GM18507 (cell line): ENCODE results near the gene HSPA1A.

Experiments
- DNase-seq: peaks from one replicate; pipeline ENCODE4 v3.0.0; 2011; ENCODE audit warnings: low read depth; ENCODE audit not compliant: insufficient read length; ENCODE audit errors: extremely low spot score
- FAIRE-seq: peaks from 2 replicates; lab custom pipeline; 2011; peaks lifted over from hg19 to GRCh38; lab: Jason Lieb, UNC

The HSPA1A gene

DNA sequence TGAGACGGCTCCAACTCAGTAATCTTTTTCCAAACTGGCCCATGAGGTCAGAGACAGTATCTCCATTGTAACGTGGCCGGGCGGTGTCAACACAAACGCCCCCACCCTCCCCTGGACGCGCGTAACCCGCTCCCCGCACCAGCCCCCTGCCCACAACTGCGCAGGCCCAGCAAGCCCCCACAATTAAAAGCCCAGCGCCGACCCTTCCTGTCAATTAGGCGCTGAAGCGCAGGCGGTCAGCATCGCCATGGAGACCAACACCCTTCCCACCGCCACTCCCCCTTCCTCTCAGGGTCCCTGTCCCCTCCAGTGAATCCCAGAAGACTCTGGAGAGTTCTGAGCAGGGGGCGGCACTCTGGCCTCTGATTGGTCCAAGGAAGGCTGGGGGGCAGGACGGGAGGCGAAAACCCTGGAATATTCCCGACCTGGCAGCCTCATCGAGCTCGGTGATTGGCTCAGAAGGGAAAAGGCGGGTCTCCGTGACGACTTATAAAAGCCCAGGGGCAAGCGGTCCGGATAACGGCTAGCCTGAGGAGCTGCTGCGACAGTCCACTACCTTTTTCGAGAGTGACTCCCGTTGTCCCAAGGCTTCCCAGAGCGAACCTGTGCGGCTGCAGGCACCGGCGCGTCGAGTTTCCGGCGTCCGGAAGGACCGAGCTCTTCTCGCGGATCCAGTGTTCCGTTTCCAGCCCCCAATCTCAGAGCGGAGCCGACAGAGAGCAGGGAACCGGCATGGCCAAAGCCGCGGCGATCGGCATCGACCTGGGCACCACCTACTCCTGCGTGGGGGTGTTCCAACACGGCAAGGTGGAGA, at the start of gene HSPA1A, which contains the start of gene HSPA1L:
Gene HSPA1A (plus strand): TSS at position 519 of the 814 bp plus-strand sequence. CDS start 214 bp downstream, at position 733.
Gene HSPA1L (minus strand): TSS at position 259 of the 814 bp plus-strand sequence. CDS start 3,311 bp downstream, outside the sequence.
- DNase-seq = no peak
- FAIRE-seq = peak; percentile 60

DNA sequence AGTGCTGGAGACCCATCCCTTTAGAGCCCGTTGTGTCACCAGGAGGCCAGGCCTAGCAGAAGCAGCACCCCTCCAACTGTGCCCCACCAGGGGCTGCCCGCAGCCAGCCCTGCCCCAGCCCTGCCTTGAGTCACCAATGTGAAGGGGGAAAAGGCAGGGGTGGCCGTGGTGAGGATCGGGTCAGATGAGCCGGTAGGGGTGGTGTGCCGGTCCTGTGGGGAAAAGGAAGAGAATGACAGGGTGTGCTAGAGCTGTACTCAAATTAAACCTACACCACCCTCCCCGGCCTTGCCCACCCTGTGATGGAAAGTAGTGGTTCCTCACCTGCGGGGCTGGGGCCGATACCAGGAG, 49.8 kb upstream of the HSPA1A start:
- FAIRE-seq = no peak
- no peak for DNase-seq

DNA sequence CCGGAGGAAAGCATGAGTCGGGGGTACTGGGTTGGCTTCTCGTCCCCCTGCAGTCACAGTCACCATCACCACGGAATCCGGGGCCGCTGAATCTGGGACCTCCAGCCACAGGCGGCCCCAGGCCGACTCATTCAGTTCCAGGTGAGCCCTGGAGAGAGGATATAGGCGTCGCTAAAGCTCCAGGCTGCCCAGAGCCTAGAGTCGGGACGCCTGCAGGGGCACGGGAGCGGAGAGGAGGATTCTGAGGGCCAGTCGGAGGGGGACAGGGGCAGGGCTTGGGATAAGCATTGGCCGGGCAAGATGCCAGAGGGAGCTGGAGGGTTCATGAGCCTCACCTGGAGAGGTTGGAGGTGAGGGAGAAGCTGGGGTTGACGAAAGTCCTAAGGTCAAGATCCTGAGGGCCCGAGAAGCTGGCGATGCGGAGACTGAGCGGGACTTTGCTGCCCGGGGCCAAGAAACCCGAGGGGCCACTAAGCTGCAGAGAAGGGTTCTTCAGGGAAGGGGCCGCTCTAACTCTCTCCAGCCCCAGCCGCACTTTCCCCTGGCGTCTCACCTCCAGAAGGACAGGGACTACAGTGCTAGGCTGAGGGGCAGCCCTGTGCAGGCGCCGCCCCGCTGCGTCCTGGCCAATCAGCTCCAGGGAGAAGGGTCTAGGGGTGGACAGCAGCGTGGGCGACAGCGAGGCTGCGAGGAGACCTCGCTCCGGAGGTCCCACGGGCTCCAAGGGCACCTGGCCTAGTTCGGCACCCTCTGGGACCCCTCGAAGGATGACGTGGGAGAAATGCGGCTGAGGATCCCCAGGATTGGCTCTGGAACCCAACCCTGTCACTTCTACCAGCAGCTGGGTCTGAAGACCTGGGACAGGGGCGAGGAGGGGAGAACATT, 49.2 kb upstream of the HSPA1A start:
- DNase-seq (no peak), FAIRE-seq (no peak)

DNA sequence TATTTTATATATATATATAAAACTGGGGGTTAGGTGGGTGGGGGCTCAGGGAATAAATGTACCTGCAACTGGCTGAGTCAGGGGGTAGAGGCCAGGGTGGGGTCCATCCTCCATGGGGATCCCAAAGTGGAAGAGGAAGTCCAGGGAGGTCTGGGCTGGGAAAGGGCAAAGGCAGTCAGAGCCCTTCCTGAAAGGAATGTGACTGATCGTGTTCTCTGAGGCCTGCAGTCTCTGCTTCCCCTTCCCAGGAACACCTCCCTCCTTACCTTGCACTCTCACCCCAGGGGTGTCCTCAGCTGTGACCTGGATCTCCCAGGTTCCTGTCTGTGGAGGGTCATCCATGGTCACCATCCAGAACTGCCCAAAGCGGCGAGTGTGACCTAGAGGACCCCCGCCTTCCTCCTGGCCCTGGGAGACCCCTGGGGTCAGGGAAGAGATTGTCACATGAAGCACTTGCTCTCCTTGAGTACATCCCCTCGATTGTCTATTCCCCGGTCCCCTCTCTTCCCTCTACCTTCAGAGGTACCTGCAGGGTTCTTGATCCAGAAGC, 48.2 kb upstream of the HSPA1A start:
- no peak for FAIRE-seq
- DNase-seq = no peak

- FAIRE-seq = no peak
- no peak for DNase-seq
Measured at GRCh38 chr6:31768363-31769257, 46.7 kb upstream of the HSPA1A start.

DNA sequence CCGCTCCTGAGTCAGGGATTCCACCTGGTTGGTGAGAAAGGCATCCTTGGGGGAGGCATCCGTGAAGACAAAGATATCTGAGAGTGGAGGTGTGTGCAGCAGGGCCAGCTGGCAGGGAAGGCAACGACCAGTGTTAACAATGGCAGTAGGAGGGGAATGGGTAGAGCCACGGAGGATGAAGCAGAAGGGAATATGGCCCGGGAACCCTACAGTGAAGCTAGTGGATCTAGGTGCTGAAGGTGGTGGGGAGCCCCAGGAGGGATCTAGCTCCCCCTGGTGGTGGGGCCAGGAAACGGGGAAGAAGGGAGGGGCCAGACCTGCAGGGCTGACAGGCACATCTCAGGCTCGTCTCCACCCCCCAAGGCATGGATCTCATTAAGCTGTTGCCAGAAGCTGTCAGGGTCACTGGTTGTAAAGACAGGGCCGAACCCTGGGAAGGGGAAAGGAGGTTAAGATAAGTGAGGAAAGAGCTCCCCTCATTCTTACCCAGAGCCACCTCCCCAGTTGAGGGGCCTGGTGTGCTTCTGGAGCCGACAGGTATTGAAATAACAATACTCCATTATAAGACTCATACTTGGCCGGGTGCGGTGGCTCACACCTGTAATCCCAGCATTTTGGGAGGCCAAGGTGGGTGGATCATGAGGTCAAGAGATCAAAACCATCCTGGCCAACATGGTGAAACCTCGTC, 45.5 kb upstream of the HSPA1A start:
- DNase-seq = peak; percentile 80
- FAIRE-seq = peak; percentile 74

- FAIRE-seq (no peak), DNase-seq (no peak)
Measured at GRCh38 chr6:31770860-31771259, 44.5 kb upstream of the HSPA1A start.

DNA sequence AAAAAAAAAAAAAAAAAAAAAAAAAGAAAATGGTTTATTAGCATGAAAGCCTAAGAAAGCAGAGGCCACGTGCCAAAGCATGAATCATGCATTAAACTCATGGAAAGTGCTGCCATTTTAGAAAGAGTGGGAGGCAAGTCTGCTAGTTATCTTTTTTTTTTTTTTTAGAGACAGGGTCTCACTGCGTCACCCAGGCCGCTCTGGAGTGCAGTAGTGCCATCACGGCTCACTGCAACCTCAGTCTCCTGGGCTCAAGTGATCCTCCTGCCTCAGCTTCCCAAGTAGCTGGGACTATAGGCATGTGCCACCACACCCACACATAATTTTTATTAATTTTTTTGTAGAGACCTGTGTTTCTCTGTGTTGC, 43.4 kb upstream of the HSPA1A start:
- DNase-seq (no peak), FAIRE-seq (no peak)

DNA sequence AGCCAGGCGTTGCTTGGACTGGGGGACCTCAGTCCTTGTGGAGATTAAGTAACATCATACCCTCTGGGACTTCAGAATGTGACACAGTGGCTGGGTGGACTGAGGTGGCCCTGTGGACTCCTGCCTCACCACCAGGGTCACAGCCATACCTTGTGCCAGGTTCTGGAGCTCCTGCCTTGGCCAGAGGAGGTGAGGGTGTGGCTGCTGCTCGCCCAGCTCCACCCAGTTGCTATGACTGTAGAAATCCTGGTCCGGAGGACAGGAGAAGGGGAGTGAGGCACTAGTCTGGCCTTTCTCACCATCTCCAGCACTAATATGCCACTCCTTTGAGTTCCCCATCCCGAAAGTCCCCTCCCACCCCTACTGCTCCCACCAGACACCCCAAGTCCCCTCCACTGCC, 40.2 kb upstream of the HSPA1A start:
- no peak for FAIRE-seq
- DNase-seq = no peak

GRCh38 chr6:31775633-31776484, 39.5 kb upstream of the HSPA1A start:
- FAIRE-seq (no peak), DNase-seq (no peak)

GRCh38 chr6:31776485-31776988, 38.8 kb upstream of the HSPA1A start:
- no peak for DNase-seq
- no peak for FAIRE-seq

DNA sequence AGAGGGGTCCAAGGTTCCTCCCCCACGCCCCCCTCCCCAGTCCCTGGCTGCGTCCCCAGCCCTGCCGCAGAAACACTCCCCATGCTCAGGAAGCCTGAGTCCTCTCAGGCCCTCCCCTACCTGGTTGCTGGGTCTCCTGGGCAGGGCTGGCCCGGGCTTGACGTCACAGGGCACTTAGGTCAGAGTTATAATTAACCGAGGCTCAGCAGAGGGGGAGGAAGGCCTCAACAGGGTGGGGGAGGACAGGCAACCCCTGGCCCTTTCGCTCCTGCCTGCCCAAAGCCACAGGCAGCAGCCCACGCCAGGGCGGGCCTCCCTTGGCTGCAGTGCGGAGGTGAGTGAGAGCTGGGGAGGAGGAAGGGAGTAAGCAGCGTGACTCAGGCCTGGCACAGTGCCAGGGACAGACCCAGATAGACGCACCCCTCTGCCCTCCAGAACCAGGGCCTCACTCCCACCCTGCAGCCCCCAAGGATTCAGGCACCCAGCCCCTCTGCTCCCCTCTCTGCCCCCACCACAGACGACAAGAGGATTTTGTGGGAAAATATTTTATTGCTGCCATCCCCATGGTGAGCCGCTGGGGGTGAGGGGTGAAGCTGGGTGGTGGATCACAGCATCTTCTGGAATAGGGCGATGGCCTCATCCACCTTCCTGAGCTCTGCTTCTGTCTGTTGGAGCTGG, 38.2 kb upstream of the HSPA1A start, which contains the start of gene VWA7:
Gene VWA7 (minus strand): TSS at position 340 of the 678 bp plus-strand sequence. CDS start 549 bp downstream, outside the sequence.
- FAIRE-seq = peak; percentile 88
- DNase-seq = peak; percentile 67

- no peak for DNase-seq
- no peak for FAIRE-seq
Measured at GRCh38 chr6:31777667-31778050, 37.7 kb upstream of the HSPA1A start.

GRCh38 chr6:31778193-31778592, 37.1 kb upstream of the HSPA1A start:
- FAIRE-seq = no peak
- no peak for DNase-seq

DNA sequence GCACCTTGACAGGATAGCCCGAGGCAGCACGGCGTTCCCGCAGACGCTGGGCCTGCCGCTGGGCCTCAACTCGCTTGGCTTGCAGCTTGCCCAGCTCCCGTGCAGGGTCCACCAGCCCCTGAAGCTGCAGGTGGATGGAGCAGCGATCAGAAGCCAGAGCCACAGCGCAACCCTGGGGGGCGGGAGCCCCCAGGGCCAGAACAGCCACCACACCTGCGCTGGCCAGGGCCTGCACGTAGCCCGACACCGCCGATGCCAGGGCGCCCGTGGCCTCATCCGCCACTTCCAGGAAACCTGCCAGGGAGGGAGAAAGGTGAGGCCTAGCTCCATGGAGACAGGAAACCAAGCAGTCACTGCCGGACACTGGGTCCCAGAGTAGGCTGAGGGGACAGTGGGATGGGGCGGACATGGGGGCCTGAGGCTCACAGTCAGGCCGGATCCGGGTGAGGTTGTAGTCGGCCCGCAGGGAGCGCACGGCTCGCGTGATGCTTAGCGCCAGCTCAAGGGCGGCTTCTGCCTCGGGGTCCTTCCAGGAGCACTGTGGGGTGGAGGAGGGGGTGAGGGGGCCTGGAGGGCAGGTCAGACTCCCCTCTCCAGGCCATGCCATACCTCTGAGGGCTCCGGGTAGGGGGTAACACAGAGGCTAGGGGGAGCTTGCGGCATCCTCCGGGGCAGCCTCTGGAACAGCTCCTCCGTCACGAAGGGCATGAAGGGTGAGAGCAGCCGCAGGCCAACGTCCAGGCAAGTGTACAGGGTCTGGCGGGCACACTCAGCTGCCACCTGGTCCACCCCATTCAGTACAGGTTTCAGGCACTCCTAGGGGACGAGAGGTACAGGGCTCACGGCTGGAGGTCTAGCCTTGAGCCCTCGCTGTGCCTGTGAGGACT, 36.1 kb upstream of the HSPA1A start:
- FAIRE-seq = no peak
- no peak for DNase-seq

GRCh38 chr6:31779908-31780307, 35.4 kb upstream of the HSPA1A start:
- no peak for DNase-seq
- no peak for FAIRE-seq
